Pancreas (tissue), 10 donors: Measurements from ENCODE around the gene KLK2. TPM values are rescaled to one million over a fixed set of nuclear protein-coding genes. Genes with fewer than 3 reads are reported as not detected.

Source experiments
- ATAC-seq, 4 donors: fragments of 200-7000 bp; cut with Tn5 transposase; one replicate each; pipeline versions ENCODE4 v1.8.0 to v1.9.1; 2020; ENCODE audit warnings: mild to moderate bottlenecking in 4 of 4, moderate library complexity in 4 of 4
- DNase-seq, 6 donors: peaks; one replicate each; pipeline ENCODE4 v3.0.0-alpha.2; 2020
- FAIRE-seq: peaks from 2 replicates; lab custom pipeline; 2012; peaks lifted over from hg19 to GRCh38; lab: Jason Lieb, UNC
- H3K27ac ChIP-seq, 4 donors: fragments of 200-600 bp; sonication (generic); 1 replicate in 3 of 4; 2 replicates in 1 of 4; pipeline versions ENCODE4 v1.5.0 to v1.8.0; 2020
- H3K27me3 ChIP-seq, 4 donors: fragments of 200-600 bp; one replicate each; pipeline ENCODE4 v1.8.0; 2021
- H3K36me3 ChIP-seq, 3 donors: fragments of 200-600 bp; sonication (generic) in 1 of 3; one replicate each; pipeline versions ENCODE4 v1.5.0 to v1.8.0; 2020 to 2021
- H3K4me1 ChIP-seq, 3 donors: fragments of 200-600 bp; one replicate each; pipeline ENCODE4 v1.8.0; 2021
- H3K4me3 ChIP-seq, 4 donors: fragments of 200-600 bp; sonication (generic) in 2 of 4; one replicate each; pipeline versions ENCODE4 v1.5.0 to v1.8.0; 2020 to 2021
- H3K9me3 ChIP-seq, 4 donors: fragments of 200-600 bp; one replicate each; pipeline ENCODE4 v1.8.0; 2021
- CTCF ChIP-seq, 4 donors: fragments of 200-600 bp; sonication (generic) in 3 of 4; IDR thresholded peaks; one replicate each; pipeline versions ENCODE4 v1.5.0 to v1.8.0; 2021; ENCODE audit warnings: antibody characterized with exemption in 4 of 4
- WGBS, 2 donors: extraction: QIAGEN DNeasy Blood & Tissue Kit; methylation state at CpG; one replicate each; pipeline ENCODE4 v1.1.7; 2013; 5-methylcytosine and 5-hydroxymethylcytosine counted together
- intact Hi-C, 3 donors: fragments of 100-400 bp; cut with DNase I; formaldehyde crosslinking; loops; one replicate each; pipeline versions ENCODE4 v1.11.1 to v1.14.2; 2022
- polyA plus RNA-seq, 2 donors: library from polyadenylated mRNA; stranded (reverse); fragments of 200-250 nt; gene quantifications; one replicate each; pipeline ENCODE4 v1.2.3, GENCODE V29; 2013
- total RNA-seq, 6 donors: library from RNA; stranded (reverse); fragmentation: NEBNext Ultra II Directional in 4 of 6; extraction: Animal tissue kit (Norgen Biotek cat#: 25700) in 4 of 6; gene quantifications; one replicate each; pipeline versions ENCODE4 v1.2.1 to v1.2.4, GENCODE V29; 2021 to 2023
- donor health status: healthy with polysubstance abuse.
- donor health status: DM: no; HTN: no; CAD: no; lungs with moderate emphysema.
- donor health status: DM: no; HTN: no; CAD: no.
- donor health status: control.
- donor health status: control.
- donor health status: Bipolar disorder and iron deficiency.
- donor health status: DM: yes; HTN: yes; CAD: no.
- donor health status: DM: no; HTN: no; CAD: no.
- donor health status: DM: no; HTN: no; CAD: no.
- donor health status: DM: yes; HTN: yes; CAD: no.

The KLK2 gene
- total and polyA plus RNA-seq, 8 donors = 0.09 to 0.27 TPM; not detected in 6

GRCh38 chr19:50878851-50879250 lies 5.6 kb downstream of the KLK2 start:
- Histone ChIP-seq H3K4me3 (no peak overlapping the region), H3K27me3 (no peaks in the 10 kb centered on the region), H3K36me3 (no peaks in the 10 kb centered on the region), H3K9me3 (no peaks in the 10 kb centered on the region), H3K4me1 (no peaks in the 10 kb centered on the region), H3K27ac (no peak overlapping the region)
- ATAC-seq (no peak), DNase-seq (no peak), FAIRE-seq (no peak)
- intact Hi-C loops = no loop called here
- 46 to 63% methylated on average over 5 of the region's 5 CpGs for WGBS, 2 donors
- no peak for TF ChIP-seq CTCF (IDR thresholded peaks at IDR 0.05)

GRCh38 chr19:50880241-50880640 lies 7.0 kb downstream of the KLK2 start:
- H3K4me3 ChIP-seq = no peak overlapping the region
- H3K36me3 ChIP-seq = no peaks in the 10 kb centered on the region
- FAIRE-seq (no peak), ATAC-seq (peak in 1 of 4 donors; percentile 34), DNase-seq (no peak)
- no peaks in the 10 kb centered on the region for H3K4me1 ChIP-seq
- H3K27me3 ChIP-seq = no peaks in the 10 kb centered on the region
- no peak for TF ChIP-seq CTCF (IDR thresholded peaks at IDR 0.05)
- WGBS, 2 donors = 50 to 54% methylated on average over 5 of the region's 5 CpGs
- H3K9me3 ChIP-seq = no peaks in the 10 kb centered on the region
- H3K27ac ChIP-seq = no peak overlapping the region
- intact Hi-C loops = no loop called here

- TF ChIP-seq CTCF (IDR thresholded peaks at IDR 0.05) = no peak
- no peak overlapping the region for H3K4me3 ChIP-seq
- H3K9me3 ChIP-seq = no peaks in the 10 kb centered on the region
- H3K4me1 ChIP-seq = no peaks in the 10 kb centered on the region
- no peak for ATAC-seq
- no peak for FAIRE-seq
- H3K36me3 ChIP-seq = no peaks in the 10 kb centered on the region
- 56 to 66% methylated on average over 3 of the region's 3 CpGs for WGBS, 2 donors
- intact Hi-C loops = no loop called here
- H3K27ac ChIP-seq = no peak overlapping the region
- no peak for DNase-seq
- H3K27me3 ChIP-seq = no peaks in the 10 kb centered on the region
Measured at GRCh38 chr19:50882188-50882587, 8.9 kb downstream of the KLK2 start.

- Histone ChIP-seq H3K27ac (no peak overlapping the region), H3K9me3 (no peaks in the 10 kb centered on the region), H3K36me3 (no peaks in the 10 kb centered on the region), H3K4me1 (no peaks in the 10 kb centered on the region), H3K27me3 (no peaks in the 10 kb centered on the region), H3K4me3 (no peak overlapping the region)
- TF ChIP-seq CTCF (IDR thresholded peaks at IDR 0.05) = no peak
- DNase-seq (no peak), ATAC-seq (peak in 1 of 4 donors; percentile 72), FAIRE-seq (no peak)
- WGBS, 2 donors = 33 to 35% methylated on average over 3 of the region's 3 CpGs
- intact Hi-C loops = no loop called here
Measured at GRCh38 chr19:50889638-50890037, 16.4 kb downstream of the KLK2 start.

- H3K9me3 ChIP-seq = no peaks in the 10 kb centered on the region
- DNase-seq (no peak), ATAC-seq (no peak), FAIRE-seq (no peak)
- H3K4me1 ChIP-seq = no peaks in the 10 kb centered on the region
- no peak overlapping the region for H3K4me3 ChIP-seq
- no peaks in the 10 kb centered on the region for H3K27me3 ChIP-seq
- intact Hi-C loops = no loop called here
- no peak overlapping the region for H3K27ac ChIP-seq
- H3K36me3 ChIP-seq = no peaks in the 10 kb centered on the region
- no peak for TF ChIP-seq CTCF (IDR thresholded peaks at IDR 0.05)
- WGBS, 2 donors = 52 to 59% methylated on average over 5 of the region's 5 CpGs
Measured at GRCh38 chr19:50890422-50891252, 17.4 kb downstream of the KLK2 start.
